ENCODE data around the gene RBMS2.

Gene RBMS2

GRCh38 chr12:56520048-56520447 lies 1.6 kb upstream of the RBMS2 start:
- Histone ChIP-seq H3K9me3 (ENCODE audit: control insufficient read depth in 1 of 2, low read length in 2 of 2) (no peaks in the 10 kb centered on the region), H3K36me3 (ENCODE audit: control insufficient read depth in 1 of 2, insufficient read depth in 2 of 2, low read length in 2 of 2) (peaks cover 0 to 9% of the 10 kb centered on the region in 2 donors), H3K4me1 (ENCODE audit: control insufficient read depth in 1 of 2, insufficient read depth in 2 of 2, low read length in 2 of 2) (peaks cover 0 to 5% of the 10 kb centered on the region in 2 donors), H3K4me3 (ENCODE audit: low read depth in 1 of 2, low read length in 2 of 2) (peak overlapping the region in 1 of 2 donors; percentile 4), H3K27me3 (ENCODE audit: low read depth, low read length) (no peaks in the 10 kb centered on the region), H3K27ac (ENCODE audit: low read length) (peak overlapping the region; percentile 68)

- no peaks in the 10 kb centered on the region for H3K9me3 ChIP-seq (ENCODE audit: control insufficient read depth in 1 of 2, low read length in 2 of 2)
- H3K4me3 ChIP-seq (ENCODE audit: low read depth in 1 of 2, low read length in 2 of 2): peak overlapping the region; percentile 73 to 93
- peak overlapping the region; percentile 68 for H3K27ac ChIP-seq (ENCODE audit: low read length)
- peaks cover 0 to 5% of the 10 kb centered on the region in 2 donors for H3K4me1 ChIP-seq (ENCODE audit: control insufficient read depth in 1 of 2, insufficient read depth in 2 of 2, low read length in 2 of 2)
- no peaks in the 10 kb centered on the region for H3K27me3 ChIP-seq (ENCODE audit: low read depth, low read length)
- H3K36me3 ChIP-seq (ENCODE audit: control insufficient read depth in 1 of 2, insufficient read depth in 2 of 2, low read length in 2 of 2): peaks cover 0 to 9% of the 10 kb centered on the region in 2 donors
These were observed 1.1 kb upstream of the RBMS2 start for GRCh38 chr12:56520506-56520905.

GRCh38 chr12:56521209-56521589 lies 421 bp upstream of the RBMS2 start:
- H3K36me3 ChIP-seq (ENCODE audit: control insufficient read depth in 1 of 2, insufficient read depth in 2 of 2, low read length in 2 of 2): peaks cover 0 to 9% of the 10 kb centered on the region in 2 donors
- H3K27me3 ChIP-seq (ENCODE audit: low read depth, low read length): no peaks in the 10 kb centered on the region
- peaks cover 0 to 5% of the 10 kb centered on the region in 2 donors for H3K4me1 ChIP-seq (ENCODE audit: control insufficient read depth in 1 of 2, insufficient read depth in 2 of 2, low read length in 2 of 2)
- peak overlapping the region; percentile 96 for H3K27ac ChIP-seq (ENCODE audit: low read length)
- no peaks in the 10 kb centered on the region for H3K9me3 ChIP-seq (ENCODE audit: control insufficient read depth in 1 of 2, low read length in 2 of 2)
- H3K4me3 ChIP-seq (ENCODE audit: low read depth in 1 of 2, low read length in 2 of 2): peak overlapping the region; percentile 73 to 93

- Histone ChIP-seq H3K36me3 (ENCODE audit: control insufficient read depth in 1 of 2, insufficient read depth in 2 of 2, low read length in 2 of 2) (peaks cover 0 to 9% of the 10 kb centered on the region in 2 donors), H3K9me3 (ENCODE audit: control insufficient read depth in 1 of 2, low read length in 2 of 2) (no peaks in the 10 kb centered on the region), H3K4me1 (ENCODE audit: control insufficient read depth in 1 of 2, insufficient read depth in 2 of 2, low read length in 2 of 2) (peaks cover 0 to 12% of the 10 kb centered on the region in 2 donors), H3K27me3 (ENCODE audit: low read depth, low read length) (no peaks in the 10 kb centered on the region), H3K27ac (ENCODE audit: low read length) (peak overlapping the region; percentile 96), H3K4me3 (ENCODE audit: low read depth in 1 of 2, low read length in 2 of 2) (peak overlapping the region; percentile 73 to 93)
These were observed 982 bp downstream of the RBMS2 start for GRCh38 chr12:56522411-56523193.

DNA sequence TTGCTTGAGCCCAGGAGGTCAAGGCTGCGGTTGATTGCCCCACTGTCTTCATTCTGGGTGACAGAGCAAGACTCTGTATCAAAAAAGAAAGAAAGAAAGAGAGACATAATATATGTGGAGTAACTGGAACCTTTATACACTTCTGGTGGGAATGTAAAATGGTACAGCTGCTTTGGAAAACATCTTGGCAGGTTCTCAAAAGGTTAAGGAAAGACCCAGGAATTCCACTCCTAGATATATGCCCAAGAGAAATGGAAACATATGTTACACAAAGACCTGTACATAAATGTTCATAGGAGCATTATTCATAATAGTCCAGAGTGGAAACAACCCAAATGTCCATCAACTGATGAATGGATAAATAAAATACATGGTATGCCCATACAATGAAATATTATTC lies 7.2 kb downstream of the RBMS2 start:
- H3K27me3 ChIP-seq (ENCODE audit: low read depth, low read length): no peaks in the 10 kb centered on the region
- H3K4me1 ChIP-seq (ENCODE audit: control insufficient read depth in 1 of 2, insufficient read depth in 2 of 2, low read length in 2 of 2): peaks cover 0 to 27% of the 10 kb centered on the region in 2 donors
- H3K27ac ChIP-seq (ENCODE audit: low read length): no peak overlapping the region
- no peak overlapping the region for H3K4me3 ChIP-seq (ENCODE audit: low read depth in 1 of 2, low read length in 2 of 2)
- no peaks in the 10 kb centered on the region for H3K36me3 ChIP-seq (ENCODE audit: control insufficient read depth in 1 of 2, insufficient read depth in 2 of 2, low read length in 2 of 2)
- H3K9me3 ChIP-seq (ENCODE audit: control insufficient read depth in 1 of 2, low read length in 2 of 2): no peaks in the 10 kb centered on the region

DNA sequence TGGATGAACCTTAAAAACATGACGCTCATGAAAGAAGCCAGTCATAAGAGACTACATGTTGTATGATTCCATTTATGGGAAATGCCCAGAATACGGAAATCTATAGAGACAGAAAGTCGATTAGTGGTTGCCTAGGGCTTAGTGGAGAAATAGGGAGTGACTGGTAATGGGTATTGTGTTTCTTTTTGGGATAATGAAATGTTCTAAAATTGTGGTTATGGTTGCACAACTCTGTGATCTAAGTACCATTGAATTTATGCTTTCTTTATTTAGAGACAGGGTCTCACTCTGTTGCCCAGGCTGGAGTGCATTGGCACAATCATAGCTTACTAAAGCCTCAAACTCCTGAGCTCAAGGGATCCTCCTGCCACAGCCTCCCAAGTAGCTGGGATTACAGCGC lies 8.0 kb downstream of the RBMS2 start:
- H3K27me3 ChIP-seq (ENCODE audit: low read depth, low read length): no peaks in the 10 kb centered on the region
- H3K4me1 ChIP-seq (ENCODE audit: control insufficient read depth in 1 of 2, insufficient read depth in 2 of 2, low read length in 2 of 2): peaks cover 0 to 24% of the 10 kb centered on the region in 2 donors
- no peaks in the 10 kb centered on the region for H3K36me3 ChIP-seq (ENCODE audit: control insufficient read depth in 1 of 2, insufficient read depth in 2 of 2, low read length in 2 of 2)
- no peaks in the 10 kb centered on the region for H3K9me3 ChIP-seq (ENCODE audit: control insufficient read depth in 1 of 2, low read length in 2 of 2)
- no peak overlapping the region for H3K27ac ChIP-seq (ENCODE audit: low read length)
- no peak overlapping the region for H3K4me3 ChIP-seq (ENCODE audit: low read depth in 1 of 2, low read length in 2 of 2)

- H3K27ac ChIP-seq (ENCODE audit: low read length): no peak overlapping the region
- no peak overlapping the region for H3K4me3 ChIP-seq (ENCODE audit: low read depth in 1 of 2, low read length in 2 of 2)
- no peaks in the 10 kb centered on the region for H3K36me3 ChIP-seq (ENCODE audit: control insufficient read depth in 1 of 2, insufficient read depth in 2 of 2, low read length in 2 of 2)
- H3K9me3 ChIP-seq (ENCODE audit: control insufficient read depth in 1 of 2, low read length in 2 of 2): no peaks in the 10 kb centered on the region
- peaks cover 0 to 24% of the 10 kb centered on the region in 2 donors for H3K4me1 ChIP-seq (ENCODE audit: control insufficient read depth in 1 of 2, insufficient read depth in 2 of 2, low read length in 2 of 2)
- H3K27me3 ChIP-seq (ENCODE audit: low read depth, low read length): no peaks in the 10 kb centered on the region
These were observed 8.9 kb downstream of the RBMS2 start for GRCh38 chr12:56530390-56531055.

DNA sequence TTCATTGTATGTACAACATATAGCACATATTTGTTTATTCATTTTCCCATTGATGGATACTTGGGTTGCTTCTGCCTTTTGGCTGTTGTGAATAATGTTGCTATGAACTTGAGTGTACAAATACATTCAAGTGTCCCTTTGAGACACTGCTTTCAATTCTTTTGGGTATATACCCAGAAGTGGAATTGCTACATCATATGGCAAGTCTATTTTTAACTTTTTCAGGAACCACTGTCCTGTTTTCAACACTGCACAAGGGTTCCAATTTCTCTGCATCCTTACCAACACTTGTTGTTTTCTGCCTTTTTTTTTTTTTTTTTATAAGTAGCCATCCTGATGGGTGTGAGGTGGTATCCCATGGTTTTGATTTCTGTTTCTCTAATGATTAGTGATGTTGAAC lies 15.9 kb downstream of the RBMS2 start:
- no peaks in the 10 kb centered on the region for H3K36me3 ChIP-seq (ENCODE audit: control insufficient read depth in 1 of 2, insufficient read depth in 2 of 2, low read length in 2 of 2)
- peaks cover 0 to 2% of the 10 kb centered on the region in 2 donors for H3K4me1 ChIP-seq (ENCODE audit: control insufficient read depth in 1 of 2, insufficient read depth in 2 of 2, low read length in 2 of 2)
- no peak overlapping the region for H3K27ac ChIP-seq (ENCODE audit: low read length)
- H3K27me3 ChIP-seq (ENCODE audit: low read depth, low read length): no peaks in the 10 kb centered on the region
- no peak overlapping the region for H3K4me3 ChIP-seq (ENCODE audit: low read depth in 1 of 2, low read length in 2 of 2)
- H3K9me3 ChIP-seq (ENCODE audit: control insufficient read depth in 1 of 2, low read length in 2 of 2): no peaks in the 10 kb centered on the region

DNA sequence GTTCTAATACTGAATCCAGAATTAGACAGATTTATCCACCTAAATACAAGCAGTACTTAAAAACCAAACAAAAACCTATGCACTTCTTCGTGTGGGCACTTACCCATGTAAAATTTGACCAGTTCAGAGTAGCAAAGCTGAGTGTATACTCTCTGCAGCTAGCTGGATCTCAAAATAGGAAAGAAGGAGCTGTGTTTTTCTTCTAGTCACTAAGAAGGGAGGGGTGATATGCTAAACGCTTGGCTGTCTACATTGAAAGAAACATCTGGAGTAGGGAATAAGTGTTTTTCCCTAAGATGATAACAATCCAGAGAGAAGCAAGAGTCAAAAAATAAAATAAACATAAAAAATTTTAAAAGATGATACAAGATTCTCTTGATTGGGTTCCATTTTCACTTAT lies 20.0 kb downstream of the RBMS2 start:
- Histone ChIP-seq H3K27me3 (ENCODE audit: low read depth, low read length) (no peaks in the 10 kb centered on the region), H3K9me3 (ENCODE audit: control insufficient read depth in 1 of 2, low read length in 2 of 2) (no peaks in the 10 kb centered on the region), H3K4me1 (ENCODE audit: control insufficient read depth in 1 of 2, insufficient read depth in 2 of 2, low read length in 2 of 2) (peaks cover 0 to under 1% of the 10 kb centered on the region in 2 donors), H3K4me3 (ENCODE audit: low read depth in 1 of 2, low read length in 2 of 2) (no peak overlapping the region), H3K36me3 (ENCODE audit: control insufficient read depth in 1 of 2, insufficient read depth in 2 of 2, low read length in 2 of 2) (no peaks in the 10 kb centered on the region), H3K27ac (ENCODE audit: low read length) (no peak overlapping the region)

- Histone ChIP-seq H3K27me3 (ENCODE audit: low read depth, low read length) (no peaks in the 10 kb centered on the region), H3K9me3 (ENCODE audit: control insufficient read depth in 1 of 2, low read length in 2 of 2) (no peaks in the 10 kb centered on the region), H3K4me1 (ENCODE audit: control insufficient read depth in 1 of 2, insufficient read depth in 2 of 2, low read length in 2 of 2) (no peaks in the 10 kb centered on the region), H3K27ac (ENCODE audit: low read length) (no peak overlapping the region), H3K4me3 (ENCODE audit: low read depth in 1 of 2, low read length in 2 of 2) (no peak overlapping the region), H3K36me3 (ENCODE audit: control insufficient read depth in 1 of 2, insufficient read depth in 2 of 2, low read length in 2 of 2) (no peaks in the 10 kb centered on the region)
These were observed 20.5 kb downstream of the RBMS2 start for GRCh38 chr12:56542164-56542563.

GRCh38 chr12:56545023-56545604 lies 23.5 kb downstream of the RBMS2 start:
- H3K4me1 ChIP-seq (ENCODE audit: control insufficient read depth in 1 of 2, insufficient read depth in 2 of 2, low read length in 2 of 2): no peaks in the 10 kb centered on the region
- H3K36me3 ChIP-seq (ENCODE audit: control insufficient read depth in 1 of 2, insufficient read depth in 2 of 2, low read length in 2 of 2): no peaks in the 10 kb centered on the region
- no peaks in the 10 kb centered on the region for H3K9me3 ChIP-seq (ENCODE audit: control insufficient read depth in 1 of 2, low read length in 2 of 2)
- no peak overlapping the region for H3K4me3 ChIP-seq (ENCODE audit: low read depth in 1 of 2, low read length in 2 of 2)
- no peaks in the 10 kb centered on the region for H3K27me3 ChIP-seq (ENCODE audit: low read depth, low read length)
- no peak overlapping the region for H3K27ac ChIP-seq (ENCODE audit: low read length)

Data from muscle layer of duodenum (tissue), 2 donors.